Limb (tissue), 2 donors: ENCODE data around the gene CNIH4.
"Not testable (repeated sequence)": the region's sequence is repeated elsewhere in the genome, so short reads cannot be mapped to it uniquely, and the experiment has no call there.

Source experiments
- DNase-seq, 2 donors: peaks; one replicate each; pipeline ENCODE4 v3.0.0-alpha.2; 2016; ENCODE audit errors: extremely low spot score in 2 of 2

The CNIH4 gene

DNA sequence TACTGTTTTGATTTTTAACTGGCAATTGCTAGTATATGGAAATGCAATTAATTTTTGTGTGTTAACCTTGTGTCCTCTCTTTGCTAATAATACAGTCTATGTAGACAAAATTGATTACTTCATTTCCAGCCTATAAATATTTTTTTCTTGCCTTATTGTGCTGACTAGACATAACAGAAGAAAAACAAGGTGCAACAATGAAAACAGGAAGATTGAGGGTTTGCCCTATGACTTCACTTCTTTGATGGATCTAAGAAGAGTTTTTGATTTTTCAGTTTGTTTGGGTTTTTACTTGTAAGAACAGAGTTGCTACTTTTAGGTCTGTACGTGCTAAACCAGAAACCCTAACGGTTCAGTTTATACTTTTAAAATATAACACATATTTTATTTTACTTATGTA is 8.5 kb upstream of the CNIH4 start:
- no peak for DNase-seq

- DNase-seq, result not testable (repeated sequence)
These were observed 7.0 kb upstream of the CNIH4 start for GRCh38 chr1:224349716-224350115.

DNA sequence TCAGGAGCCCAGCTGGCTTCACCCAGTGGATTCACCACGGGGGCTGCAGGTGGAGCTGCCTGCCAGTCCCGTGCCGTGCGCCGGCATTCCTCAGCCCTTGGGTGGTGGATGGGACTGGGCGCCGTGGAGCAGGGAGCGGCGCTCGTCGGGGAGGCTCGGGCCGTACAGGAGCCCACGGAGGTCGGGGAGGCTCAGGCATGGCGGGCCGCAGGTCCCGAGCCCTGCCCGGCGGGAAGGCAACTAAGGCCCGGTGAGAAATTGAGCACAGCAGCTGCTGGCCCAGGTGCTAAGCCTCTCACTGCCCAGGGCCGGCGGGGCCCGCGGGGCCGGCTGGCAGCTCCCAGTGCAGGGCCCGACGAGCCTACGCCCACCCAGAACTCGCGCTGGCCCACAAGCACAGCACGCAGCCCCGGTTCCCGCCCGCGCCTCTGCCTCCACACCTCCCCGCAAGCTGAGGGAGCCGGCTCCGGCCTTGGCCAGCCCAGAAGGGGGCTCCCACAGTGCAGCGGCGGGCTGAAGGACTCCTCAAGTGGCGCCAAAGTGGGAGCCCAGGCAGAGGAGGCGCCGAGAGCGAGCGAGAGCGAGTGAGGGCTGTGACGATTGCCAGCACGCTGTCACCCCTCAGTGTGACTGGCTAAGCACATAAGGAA is 4.1 kb upstream of the CNIH4 start:
- DNase-seq, result not testable (repeated sequence)

GRCh38 chr1:224353975-224354925 is 2.4 kb upstream of the CNIH4 start:
- DNase-seq, result no peak

- DNase-seq, result no peak
These were observed 996 bp downstream of the CNIH4 start for GRCh38 chr1:224357626-224358124.

- no peak for DNase-seq
These were observed 1.6 kb downstream of the CNIH4 start for GRCh38 chr1:224358237-224358636.

GRCh38 chr1:224359207-224359606 is 2.5 kb downstream of the CNIH4 start:
- DNase-seq, result no peak

GRCh38 chr1:224368409-224368808 is 11.7 kb downstream of the CNIH4 start:
- no peak for DNase-seq

GRCh38 chr1:224373008-224373590 is 16.4 kb downstream of the CNIH4 start:
- DNase-seq, result no peak

DNA sequence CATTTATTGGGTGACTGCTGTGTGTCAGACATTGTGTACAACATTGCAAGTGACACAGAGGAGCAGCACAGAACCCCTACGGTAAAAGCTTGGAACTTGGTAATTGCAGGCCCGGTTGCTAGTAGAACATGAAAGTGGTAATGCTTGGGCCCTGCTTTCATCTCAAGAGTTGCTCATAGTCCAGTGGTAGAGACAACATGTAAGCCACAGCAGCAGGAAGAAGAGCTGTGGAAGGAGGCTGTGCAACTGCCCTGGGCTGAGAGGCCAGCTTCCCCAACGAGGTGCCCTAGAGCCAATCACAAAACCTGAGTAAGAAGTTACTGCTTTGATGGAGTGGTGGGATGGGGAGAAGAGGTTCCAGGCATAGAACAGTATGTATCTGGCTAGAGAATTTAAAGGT is 18.4 kb downstream of the CNIH4 start:
- no peak for DNase-seq

- DNase-seq, result no peak
These were observed 21.0 kb downstream of the CNIH4 start for GRCh38 chr1:224377676-224378006.

- DNase-seq, result no peak
These were observed 22.4 kb downstream of the CNIH4 start for GRCh38 chr1:224378855-224379631.

- DNase-seq, result no peak
These were observed 23.3 kb downstream of the CNIH4 start for GRCh38 chr1:224380003-224380402.

DNA sequence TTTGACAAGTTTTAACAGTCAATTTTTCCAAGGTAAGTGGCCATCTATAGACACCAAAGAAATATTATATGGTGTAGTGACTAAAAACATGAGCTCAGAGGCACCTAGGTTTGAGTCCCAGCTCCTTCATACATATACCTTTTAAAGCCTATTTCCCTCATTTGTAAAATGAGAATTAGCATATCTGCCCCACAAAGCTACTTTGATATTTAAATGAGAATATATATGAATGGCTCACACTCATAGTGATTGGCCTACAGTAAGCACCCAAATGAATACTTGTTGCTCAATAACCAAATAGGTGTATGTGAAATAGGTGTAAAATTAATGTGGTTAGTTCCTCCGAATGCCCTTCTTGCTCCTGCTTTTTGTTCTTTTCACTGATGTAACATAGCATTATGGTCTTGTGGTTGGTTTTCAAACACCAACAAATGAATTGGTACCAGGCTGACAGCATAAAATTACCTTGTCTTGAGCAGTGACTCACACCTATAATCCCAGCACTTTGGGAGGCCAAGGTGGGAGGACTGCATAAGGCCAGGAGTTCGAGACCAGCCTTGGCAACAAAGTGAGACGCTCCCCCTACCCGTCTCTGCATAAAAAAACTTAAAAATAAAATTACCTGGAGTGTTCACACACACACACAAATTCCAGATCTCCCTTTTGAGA is 25.3 kb downstream of the CNIH4 start:
- DNase-seq, result no peak

GRCh38 chr1:224383218-224383617 is 26.5 kb downstream of the CNIH4 start:
- DNase-seq, result no peak

GRCh38 chr1:224387302-224387912 is 30.7 kb downstream of the CNIH4 start:
- DNase-seq, result peak in 1 of 2 donors; percentile 13

- no peak for DNase-seq
These were observed 31.3 kb downstream of the CNIH4 start for GRCh38 chr1:224387943-224388342.

DNA sequence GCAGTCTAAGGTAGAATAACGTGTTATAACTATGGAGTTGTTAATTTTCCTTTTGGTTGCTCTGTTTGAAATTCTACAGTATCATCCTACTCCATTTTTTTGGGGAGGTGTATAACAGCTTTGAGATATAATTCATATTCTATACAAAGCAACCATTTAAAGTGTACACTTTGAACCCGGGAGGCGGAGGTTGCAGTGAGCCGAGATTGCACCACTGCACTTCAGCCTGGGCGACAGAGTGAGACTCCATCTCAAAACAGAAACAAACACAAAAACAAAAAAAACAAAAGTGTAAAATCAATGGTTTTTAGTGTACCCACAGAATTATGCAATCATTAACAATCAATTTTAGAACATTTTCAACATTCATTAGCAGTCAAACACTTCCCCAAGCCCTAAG is 33.8 kb downstream of the CNIH4 start:
- no peak for DNase-seq

DNA sequence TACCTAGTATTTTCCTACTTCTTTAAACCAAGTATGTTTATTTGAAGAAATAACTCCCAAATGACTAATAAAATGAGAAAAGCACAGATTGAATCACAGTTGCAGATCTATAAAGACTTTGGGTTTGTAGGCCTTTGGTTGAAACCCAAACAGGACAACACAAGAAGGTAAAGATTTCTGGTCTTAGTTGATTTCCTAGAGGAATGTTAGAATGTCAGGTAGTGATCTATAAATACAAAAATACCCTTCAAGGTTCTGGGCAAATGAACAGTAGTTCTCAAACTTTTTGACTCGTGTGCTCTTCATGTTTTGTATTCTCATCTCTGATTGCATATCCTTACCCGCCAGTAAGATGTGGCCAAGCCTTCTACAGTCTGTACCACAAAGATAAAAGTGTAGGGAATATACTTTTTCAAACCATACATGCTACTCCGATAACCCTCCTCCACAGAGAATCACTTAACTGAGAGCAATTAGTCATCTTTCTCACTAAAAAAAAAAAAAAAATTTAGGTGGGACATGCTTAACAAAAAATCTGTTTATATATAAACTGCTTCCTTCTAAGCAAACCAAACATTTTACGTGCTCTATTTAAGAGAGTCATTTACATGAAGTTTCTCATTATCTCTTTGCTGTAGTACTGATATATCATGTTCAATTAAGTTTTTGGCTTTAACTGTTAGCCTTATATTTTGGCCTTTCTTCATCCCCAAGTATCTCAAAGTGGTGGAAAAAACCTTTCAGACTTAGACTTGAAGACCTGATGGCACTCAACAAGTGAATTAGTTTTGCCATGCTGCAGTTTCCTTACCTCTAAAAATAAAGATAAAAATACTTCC is 36.0 kb downstream of the CNIH4 start:
- DNase-seq, result no peak

- DNase-seq, result no peak
These were observed 36.6 kb downstream of the CNIH4 start for GRCh38 chr1:224393294-224393693.
